K562 (cell line): ENCODE measurements around the gene TRPC4AP. TPM values are rescaled to one million over a fixed set of nuclear protein-coding genes. Genes with fewer than 3 reads are reported as not detected.

Source experiments
- ARID1B ChIP-seq: fragments of 450-650 bp; IDR thresholded peaks from 2 replicates; pipeline ENCODE4 v1.6.1; 2016; ENCODE audit warnings: antibody characterized with exemption, mild to moderate bottlenecking, inconsistent platforms
- ARNT ChIP-seq, 2 experiments: fragments of 450-650 bp; IDR thresholded peaks; 2 replicates each; pipeline ENCODE4 v1.6.1; 2016; ENCODE audit warnings: mild to moderate bottlenecking in 1 of 2
- EP300 ChIP-seq: IDR thresholded peaks from 2 replicates; pipeline ENCODE4 v1.6.1; 2012; ENCODE audit warnings: low read length, improper control_type of control experiment
- ETV1 ChIP-seq: fragments of 450-650 bp; conservative IDR thresholded peaks from 2 replicates; pipeline ENCODE4 v1.6.1; 2016; ENCODE audit warnings: missing genetic modification characterization, control low read depth, low read depth, missing compliant biosample characterization
- ETV6 ChIP-seq, 3 experiments: fragments of 150-350 bp in 1 of 3; sonication (generic) in 1 of 3; formaldehyde crosslinking in 1 of 3; IDR thresholded peaks; 2 replicates each; pipeline versions ENCODE4 v1.6.1 to v1.8.0; 2014 to 2022; ENCODE audit warnings: borderline replicate concordance in 2 of 3, low read depth in 2 of 3, antibody characterized with exemption in 1 of 3, low read length in 1 of 3, mild to moderate bottlenecking in 1 of 3, missing genetic modification reagents in 1 of 3
- GABPB1 ChIP-seq: sonication (generic); formaldehyde crosslinking; IDR thresholded peaks from 2 replicates; pipeline ENCODE4 v1.8.0; 2022; ENCODE audit warnings: mild to moderate bottlenecking, missing genetic modification reagents
- GTF3C2 ChIP-seq: IDR thresholded peaks from 3 replicates; pipeline ENCODE4 v1.6.1; 2011; ENCODE audit warnings: borderline replicate concordance, mild to moderate bottlenecking, moderate library complexity; ENCODE audit not compliant: insufficient read length; ENCODE audit errors: extremely low read depth
- MAFF ChIP-seq: IDR thresholded peaks from 2 replicates; pipeline ENCODE4 v1.6.1; 2012; ENCODE audit warnings: low read length, improper control_type of control experiment
- MNT ChIP-seq, 2 experiments: fragments of 450-650 bp; conservative IDR thresholded peaks; 2 replicates each; pipeline ENCODE4 v1.6.1; 2017; ENCODE audit warnings: mild to moderate bottlenecking in 2 of 2, moderate library complexity in 2 of 2
- MTA2 ChIP-seq: fragments of 450-650 bp; IDR thresholded peaks from 2 replicates; pipeline ENCODE4 v1.6.1; 2016; ENCODE audit warnings: low read depth
- NBN ChIP-seq: fragments of 450-650 bp; IDR thresholded peaks from 2 replicates; pipeline ENCODE4 v1.6.1; 2016; ENCODE audit warnings: low read depth, mild to moderate bottlenecking
- NCOA2 ChIP-seq, 2 experiments: fragments of 450-650 bp; IDR thresholded peaks; 2 replicates each; pipeline ENCODE4 v1.6.1; 2018; ENCODE audit warnings: mild to moderate bottlenecking in 2 of 2, moderate library complexity in 1 of 2; ENCODE audit not compliant: partially characterized antibody in 2 of 2
- PHF20 ChIP-seq: fragments of 450-650 bp; IDR thresholded peaks from 2 replicates; pipeline ENCODE4 v1.6.1; 2018; ENCODE audit not compliant: partially characterized antibody
- SMAD3 ChIP-seq: fragments of 450-650 bp; formaldehyde crosslinking; conservative IDR thresholded peaks from 2 replicates; pipeline ENCODE4 v1.4.0; 2020; ENCODE audit warnings: mild to moderate bottlenecking
- SP2 ChIP-seq: IDR thresholded peaks from 2 replicates; pipeline ENCODE4 v1.6.1; 2011; ENCODE audit warnings: mild to moderate bottlenecking, low read depth, low read length, moderate library complexity; ENCODE audit not compliant: poor library complexity, severe bottlenecking; ENCODE audit errors: extremely low read depth
- TRIM25 ChIP-seq: fragments of 450-650 bp; IDR thresholded peaks from 2 replicates; pipeline ENCODE4 v1.7.0; 2016; ENCODE audit warnings: borderline replicate concordance
- ZBTB12 ChIP-seq: fragments of 250-450 bp; sonication (Bioruptor Pico); IDR thresholded peaks from 2 replicates; pipeline ENCODE4 v1.4.0; 2020
- ZNF175 ChIP-seq: fragments of 200-800 bp; sonication (Bioruptor generic); IDR thresholded peaks from 2 replicates; pipeline ENCODE4 v1.6.1; 2016; ENCODE audit warnings: low read depth, mild to moderate bottlenecking, missing genetic modification characterization, missing compliant biosample characterization
- ZNF431 ChIP-seq: sonication (generic); formaldehyde crosslinking; IDR thresholded peaks from 2 replicates; pipeline ENCODE4 v1.8.0; 2022; ENCODE audit warnings: mild to moderate bottlenecking, missing genetic modification reagents
- ZNF707 ChIP-seq: fragments of 250-450 bp; sonication (Bioruptor Pico); conservative IDR thresholded peaks from 2 replicates; pipeline ENCODE4 v1.8.0; 2022; ENCODE audit warnings: inconsistent platforms, mild to moderate bottlenecking, moderate library complexity
- polyA plus RNA-seq, 8 experiments: library from polyadenylated mRNA; depleted of rRNA in 4 of 8; stranded (reverse) in 5 of 8; unstranded in 3 of 8; fragments of >200 nt; fragmentation: Nextera tagmentation in 2 of 8; fragmentation: Illumina TruSeq in 1 of 8; extraction: Ambion mirVana in 2 of 8; extraction: Trizol in 1 of 8; gene quantifications; 2 replicates each; pipeline versions ENCODE4 v1.2.1 to v1.2.3, GENCODE V29; 2011 to 2014; ENCODE audit warnings: inconsistent platforms in 1 of 8, missing spikeins in 1 of 8
- total RNA-seq, 7 experiments: library from RNA; depleted of rRNA in 6 of 7; stranded (reverse); fragments of >200 nt in 6 of 7; fragmentation: Illumina TruSeq in 2 of 7; extraction: Trizol in 2 of 7; gene quantifications; 2 replicates each; pipeline versions ENCODE4 v1.2.1 to v1.2.3, GENCODE V29; 2011 to 2021; ENCODE audit warnings: low replicate concordance in 1 of 7

Gene TRPC4AP
- total and polyA plus RNA-seq, 9 of the 15 experiments (the other 6 are each of a cell fraction or from before 2014, with no cell fraction given) = 2.3 to 70.3 (median 33.3) TPM

GRCh38 chr20:35120012-35120701 is 27.6 kb upstream of the TRPC4AP start (continued):
- TF ChIP-seq ZBTB12 (CRISPR knock-in tag) = peak; percentile 41; the same call in 1 of the 2 replicates
- no peak for TF ChIP-seq TRIM25
- TF ChIP-seq EP300 = peak; percentile 82
- peak; percentile 56 for TF ChIP-seq NBN
- no peak for TF ChIP-seq MAFF
- no peak for TF ChIP-seq ZNF431 (CRISPR knock-in tag)
- peak; percentile 20 to 91; a peak in 3 of 4 replicates for TF ChIP-seq ARNT (IDR thresholded peaks at IDR 0.05)
- TF ChIP-seq NCOA2 (IDR thresholded peaks at IDR 0.05; ENCODE audit: partially characterized antibody in 2 of 2) = no peak
- TF ChIP-seq SMAD3 (CRISPR knock-in tag) = 0 out of 2 replicates have a peak, but pooled peaks have one; percentile 64
- TF ChIP-seq MTA2 = peak; percentile 69
- TF ChIP-seq SP2 = no peak
- TF ChIP-seq GABPB1 (CRISPR knock-in tag) = peak; percentile 12; the same call in 1 of the 2 replicates
- peak in 1 of 2 experiments; percentile 37; a peak in 1 of 4 replicates for TF ChIP-seq ETV6 (IDR thresholded peaks at IDR 0.05; ENCODE audit: borderline replicate concordance in 1 of 2, low read depth in 2 of 2, low read length in 1 of 2)
- no peak for TF ChIP-seq ETV6 (CRISPR knock-in tag; IDR thresholded peaks at IDR 0.05; ENCODE audit: borderline replicate concordance)
- peak; percentile 50 for TF ChIP-seq GTF3C2
- TF ChIP-seq ZNF175 (CRISPR knock-in tag) = peak; percentile 73; the same call in 1 of the 2 replicates
- peak; percentile 98 for TF ChIP-seq ARID1B
- TF ChIP-seq ETV1 = peak; percentile 91
- TF ChIP-seq PHF20 = peak; percentile 28
- TF ChIP-seq ZNF707 (CRISPR knock-in tag) = no peak
- 0 out of 4 replicates have a peak, but pooled peaks of 1 of the 2 experiments have one; percentile 8 for TF ChIP-seq MNT (conservative IDR thresholded peaks at IDR 0.05)
